CD14-positive monocyte (primary cell): ENCODE results near the gene MAP3K20. TPM values are rescaled to one million over a fixed set of nuclear protein-coding genes. Genes with fewer than 3 reads are reported as not detected.
"Not testable (repeated sequence)": the region's sequence is repeated elsewhere in the genome, so short reads cannot be mapped to it uniquely, and the experiment has no call there.

ENCODE experiments used
- DNase-seq, 3 donors: peaks; one replicate each; pipeline ENCODE4 v3.0.0-alpha.2; 2011 to 2022
- H2AFZ ChIP-seq: 2 replicates; pipeline ENCODE4 v1.6.0; 2012; ENCODE audit warnings: mild to moderate bottlenecking, low read depth, low read length, inconsistent platforms; ENCODE audit not compliant: insufficient read depth, poor library complexity, severe bottlenecking
- H3K27ac ChIP-seq, 2 donors: 1 replicate in 1 of 2; 2 replicates in 1 of 2; pipeline ENCODE4 v1.5.1; 2012 to 2013; ENCODE audit warnings: low read length in 2 of 2, control low read depth in 1 of 2, inconsistent platforms in 1 of 2, low read depth in 1 of 2, mild to moderate bottlenecking in 1 of 2
- H3K27me3 ChIP-seq, 2 donors: one replicate each; pipeline versions ENCODE4 v1.6.0 to v1.6.1; 2011 to 2013; ENCODE audit warnings: low read length in 2 of 2; ENCODE audit not compliant: control insufficient read depth in 2 of 2, insufficient read depth in 2 of 2
- H3K36me3 ChIP-seq, 2 donors: replicated peaks in 1 of 2; 1 replicate in 1 of 2; 2 replicates in 1 of 2; pipeline versions ENCODE4 v1.5.1 to v1.6.1; 2012 to 2013; ENCODE audit warnings: low read length in 2 of 2, control low read depth in 1 of 2, inconsistent platforms in 1 of 2, mild to moderate bottlenecking in 1 of 2; ENCODE audit not compliant: insufficient read depth in 2 of 2, control insufficient read depth in 1 of 2
- H3K4me1 ChIP-seq, 2 donors: 1 replicate in 1 of 2; 2 replicates in 1 of 2; pipeline versions ENCODE4 v1.5.1 to v1.6.1; 2012 to 2013; ENCODE audit warnings: low read length in 2 of 2, control low read depth in 1 of 2, inconsistent platforms in 1 of 2, mild to moderate bottlenecking in 1 of 2, moderate library complexity in 1 of 2; ENCODE audit not compliant: insufficient read depth in 2 of 2, control insufficient read depth in 1 of 2
- H3K4me2 ChIP-seq: replicated peaks from 2 replicates; pipeline ENCODE3; 2012; ENCODE audit warnings: low read length, moderate library complexity, mild to moderate bottlenecking; ENCODE audit not compliant: poor library complexity, severe bottlenecking; ENCODE audit errors: extremely low read depth
- H3K4me3 ChIP-seq, 3 experiments: fragments of 200-600 bp in 1 of 3; sonication (generic) in 1 of 3; replicated peaks in 1 of 3; 1 replicate in 2 of 3; 2 replicates in 1 of 3; pipeline ENCODE4 v1.5.1; 2011 to 2013; ENCODE audit warnings: low read length in 3 of 3, mild to moderate bottlenecking in 3 of 3, control low read depth in 2 of 3, low read depth in 2 of 3, inconsistent platforms in 1 of 3, moderate library complexity in 1 of 3
- H3K79me2 ChIP-seq: 2 replicates; pipeline ENCODE4 v1.6.0; 2012; ENCODE audit warnings: mild to moderate bottlenecking, control low read depth, inconsistent platforms, low read length, moderate library complexity; ENCODE audit not compliant: insufficient read depth
- H3K9ac ChIP-seq: 2 replicates; pipeline ENCODE4 v1.6.0; 2017; ENCODE audit warnings: low read length, mild to moderate bottlenecking; ENCODE audit not compliant: insufficient read depth, poor library complexity, severe bottlenecking
- H3K9me3 ChIP-seq, 2 donors: replicated peaks in 1 of 2; 1 replicate in 1 of 2; 2 replicates in 1 of 2; pipeline versions ENCODE4 v1.5.1 to v1.6.1; 2012 to 2013; ENCODE audit warnings: low read length in 2 of 2, control low read depth in 1 of 2; ENCODE audit not compliant: control insufficient read depth in 1 of 2, insufficient read depth in 1 of 2
- H4K20me1 ChIP-seq: 2 replicates; pipeline ENCODE4 v1.6.0; 2012; ENCODE audit warnings: mild to moderate bottlenecking, low read length, control low read depth, moderate library complexity; ENCODE audit not compliant: insufficient read depth
- H3K27ac Mint-ChIP-seq, 7 donors: one replicate each; pipeline ENCODE4 v1.8.0; 2020; ENCODE audit warnings: mild to moderate bottlenecking in 7 of 7, mixed read lengths in 7 of 7, moderate library complexity in 6 of 7, inconsistent platforms in 2 of 7
- H3K27me3 Mint-ChIP-seq, 3 donors: one replicate each; pipeline ENCODE4 v1.8.0; 2021 to 2022; ENCODE audit warnings: low read depth in 3 of 3, mild to moderate bottlenecking in 3 of 3, mixed read lengths in 3 of 3, moderate library complexity in 3 of 3, inconsistent platforms in 1 of 3
- H3K36me3 Mint-ChIP-seq, 2 donors: one replicate each; pipeline ENCODE4 v1.8.0; 2020; ENCODE audit warnings: mixed read lengths in 2 of 2, inconsistent platforms in 1 of 2, mild to moderate bottlenecking in 1 of 2
- H3K4me1 Mint-ChIP-seq: one replicate; pipeline ENCODE4 v1.8.0; 2020; ENCODE audit warnings: mild to moderate bottlenecking, mixed read lengths
- H3K4me3 Mint-ChIP-seq, 2 donors: one replicate each; pipeline ENCODE4 v1.8.0; 2020; ENCODE audit warnings: mild to moderate bottlenecking in 2 of 2, mixed read lengths in 2 of 2, moderate library complexity in 1 of 2
- H3K9me3 Mint-ChIP-seq, 7 donors: one replicate each; pipeline ENCODE4 v1.8.0; 2020 to 2022; ENCODE audit warnings: mixed read lengths in 7 of 7, mild to moderate bottlenecking in 6 of 7, moderate library complexity in 6 of 7, inconsistent platforms in 2 of 7
- WGBS: methylation state at CpG from one replicate; pipeline ENCODE4 v1.1.5; 2013; ENCODE audit warnings: missing lambda C conversion rate; ENCODE audit not compliant: insufficient coverage; 5-methylcytosine and 5-hydroxymethylcytosine counted together
- intact Hi-C, 2 donors: fragments of 100-400 bp; cut with micrococcal nuclease; formaldehyde crosslinking; loops; one replicate each; pipeline versions ENCODE4 v1.15.0 to v1.15.1; 2023
- polyA plus RNA-seq, 3 donors: library from polyadenylated mRNA; depleted of rRNA in 1 of 3; unstranded in 2 of 3; stranded (reverse) in 1 of 3; fragments of 300-500 nt in 2 of 3; fragments of >200 nt in 1 of 3; fragmentation: Illumina TruSeq in 2 of 3; gene quantifications; 1 replicate in 2 of 3; 2 replicates in 1 of 3; pipeline ENCODE4 v1.2.3, GENCODE V29; 2012 to 2021
- TF ChIP-seq, protein P1 (sequence below): fragments of 200-600 bp; IDR thresholded peaks from one replicate; pipeline ENCODE4 v1.8.0; 2022; ENCODE audit warnings: antibody characterized with exemption, mild to moderate bottlenecking

Gene MAP3K20
- polyA plus RNA-seq, 3 donors, result 14.3 to 30.7 (median 21.6) TPM

DNA sequence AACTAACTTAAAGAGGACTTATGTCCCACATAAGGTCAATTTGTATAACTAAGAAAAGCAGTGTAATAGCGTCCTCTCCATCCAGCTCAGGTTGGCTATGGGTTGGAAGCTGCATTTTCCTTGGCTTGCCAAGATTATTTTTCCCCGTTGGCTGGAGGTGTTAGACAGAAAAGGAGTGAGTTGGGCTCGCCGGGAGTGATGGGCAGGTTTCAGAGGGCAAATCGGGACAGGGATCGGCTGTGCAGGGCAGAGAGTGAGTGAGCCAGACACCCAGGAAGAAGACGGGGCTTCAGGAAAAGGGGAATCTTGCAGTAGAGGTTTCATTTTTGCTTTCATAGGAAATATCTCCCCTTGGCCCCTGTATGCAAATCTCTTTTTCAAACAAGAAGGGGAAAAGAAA is 41.5 kb upstream of the MAP3K20 start:
- H3K27me3 ChIP-seq, result no peaks in the 10 kb centered on the region
- H3K27me3 Mint-ChIP-seq, result peaks cover 0 to 2% (median 0%) of the 10 kb centered on the region in 3 donors
- WGBS, result 81% methylated on average over 7 of the region's 7 CpGs
- DNase-seq, result no peak
- H3K36me3 ChIP-seq, result no peaks in the 10 kb centered on the region
- H3K27ac ChIP-seq, result no peak overlapping the region
- H3K9me3 Mint-ChIP-seq, result no peaks in the 10 kb centered on the region
- H3K79me2 ChIP-seq, result no peaks in the 10 kb centered on the region
- H3K4me1 ChIP-seq, result no peaks in the 10 kb centered on the region
- TF ChIP-seq, protein P1, sequence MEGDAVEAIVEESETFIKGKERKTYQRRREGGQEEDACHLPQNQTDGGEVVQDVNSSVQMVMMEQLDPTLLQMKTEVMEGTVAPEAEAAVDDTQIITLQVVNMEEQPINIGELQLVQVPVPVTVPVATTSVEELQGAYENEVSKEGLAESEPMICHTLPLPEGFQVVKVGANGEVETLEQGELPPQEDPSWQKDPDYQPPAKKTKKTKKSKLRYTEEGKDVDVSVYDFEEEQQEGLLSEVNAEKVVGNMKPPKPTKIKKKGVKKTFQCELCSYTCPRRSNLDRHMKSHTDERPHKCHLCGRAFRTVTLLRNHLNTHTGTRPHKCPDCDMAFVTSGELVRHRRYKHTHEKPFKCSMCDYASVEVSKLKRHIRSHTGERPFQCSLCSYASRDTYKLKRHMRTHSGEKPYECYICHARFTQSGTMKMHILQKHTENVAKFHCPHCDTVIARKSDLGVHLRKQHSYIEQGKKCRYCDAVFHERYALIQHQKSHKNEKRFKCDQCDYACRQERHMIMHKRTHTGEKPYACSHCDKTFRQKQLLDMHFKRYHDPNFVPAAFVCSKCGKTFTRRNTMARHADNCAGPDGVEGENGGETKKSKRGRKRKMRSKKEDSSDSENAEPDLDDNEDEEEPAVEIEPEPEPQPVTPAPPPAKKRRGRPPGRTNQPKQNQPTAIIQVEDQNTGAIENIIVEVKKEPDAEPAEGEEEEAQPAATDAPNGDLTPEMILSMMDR, result no peak
- no peaks in the 10 kb centered on the region for H3K36me3 Mint-ChIP-seq
- intact Hi-C loops, result loop anchor here in 1 of 2 donors (5.0 kb wide), 1 partner anchor 43 kb away; the partner anchor contains the start of gene MAP3K20
- H3K4me3 Mint-ChIP-seq, result no peak overlapping the region
- no peak overlapping the region for H3K4me3 ChIP-seq
- no peak overlapping the region for H2AFZ ChIP-seq
- H3K9me3 ChIP-seq, result no peaks in the 10 kb centered on the region
- no peak overlapping the region for H3K4me2 ChIP-seq
- H3K4me1 Mint-ChIP-seq, result peaks cover 2% of the 10 kb centered on the region
- no peak overlapping the region for H3K9ac ChIP-seq
- no peaks in the 10 kb centered on the region for H4K20me1 ChIP-seq
- no peak overlapping the region for H3K27ac Mint-ChIP-seq

DNA sequence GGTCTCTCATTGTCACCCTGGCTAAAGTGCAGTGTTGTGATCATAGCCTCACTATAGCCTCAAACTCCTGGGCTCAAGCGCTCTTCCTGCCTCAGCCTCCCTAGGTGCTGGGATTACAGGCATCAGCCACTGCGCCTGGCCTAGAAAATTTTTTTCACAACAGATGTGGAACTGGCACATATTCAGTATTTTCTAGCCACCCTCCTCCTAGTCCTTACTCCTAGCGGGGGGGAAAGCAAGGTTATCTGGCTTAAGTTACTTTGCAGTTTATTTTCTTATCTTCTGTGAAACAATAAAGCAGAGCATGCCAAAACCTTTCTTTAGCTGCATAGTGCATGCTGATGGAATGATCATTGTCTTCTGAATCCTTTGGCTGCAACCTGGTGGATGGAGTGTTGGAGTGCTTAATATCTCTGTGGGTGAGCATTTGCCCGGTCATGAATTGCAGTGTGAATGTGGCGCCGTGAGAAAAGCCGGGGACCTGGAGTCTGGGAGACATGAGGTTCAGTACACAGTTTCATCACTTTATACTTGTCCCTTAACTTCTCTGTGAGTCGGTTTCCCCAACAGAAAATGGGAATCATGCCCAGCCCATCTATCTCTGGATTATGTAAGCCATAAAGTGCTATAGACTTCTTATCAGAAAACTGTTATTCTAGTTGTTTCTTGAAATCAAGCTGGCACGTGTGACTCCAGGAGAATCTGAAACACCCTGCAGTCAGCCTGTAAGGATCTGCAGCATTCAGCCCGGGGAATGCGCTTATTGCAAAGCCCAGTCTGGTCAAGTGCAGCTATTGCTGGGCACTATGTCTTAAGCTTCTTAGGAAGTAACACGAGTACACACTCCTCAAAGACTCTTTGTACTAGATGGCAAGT is 38.2 kb upstream of the MAP3K20 start:
- Mint-ChIP-seq H3K27me3 (peaks cover 0 to 2% (median under 1%) of the 10 kb centered on the region in 3 donors), H3K4me1 (peaks cover 2% of the 10 kb centered on the region), H3K36me3 (no peaks in the 10 kb centered on the region), H3K9me3 (no peaks in the 10 kb centered on the region), H3K4me3 (no peak overlapping the region), H3K27ac (peak overlapping the region in 1 of 7 donors; percentile 67)
- 95% methylated on average over 5 of the region's 12 CpGs for WGBS
- H3K27ac ChIP-seq, result no peak overlapping the region
- no peaks in the 10 kb centered on the region for H3K79me2 ChIP-seq
- no peaks in the 10 kb centered on the region for H3K27me3 ChIP-seq
- no peak for DNase-seq
- H3K4me1 ChIP-seq, result no peaks in the 10 kb centered on the region
- no peaks in the 10 kb centered on the region for H3K9me3 ChIP-seq
- no peak overlapping the region for H3K9ac ChIP-seq
- TF ChIP-seq, protein P1, result no peak
- H3K4me3 ChIP-seq, result no peak overlapping the region
- H3K4me2 ChIP-seq, result no peak overlapping the region
- intact Hi-C loops, result no loop called here
- no peak overlapping the region for H2AFZ ChIP-seq
- no peaks in the 10 kb centered on the region for H3K36me3 ChIP-seq
- no peaks in the 10 kb centered on the region for H4K20me1 ChIP-seq

DNA sequence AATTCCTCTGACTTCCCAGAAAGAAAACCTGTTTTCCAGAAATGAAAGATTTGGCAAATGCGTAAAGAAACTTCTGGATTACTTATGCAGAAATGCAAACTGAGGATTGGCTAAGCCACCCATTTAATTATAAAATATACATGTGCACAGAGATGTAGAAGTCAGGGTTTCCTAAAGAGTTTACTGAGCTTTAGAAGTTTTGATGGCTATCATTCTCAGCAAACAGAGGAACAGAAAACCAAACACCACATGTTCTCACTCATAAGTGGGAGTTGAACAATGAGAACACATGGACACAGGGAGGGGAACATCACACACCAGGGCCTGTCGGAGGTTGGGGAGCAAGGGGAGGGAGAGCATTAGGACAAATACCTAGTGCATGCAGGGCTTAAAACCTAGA is 37.4 kb upstream of the MAP3K20 start:
- DNase-seq, H3K4me2 ChIP-seq, H3K4me1 ChIP-seq, H3K27me3 ChIP-seq, H2AFZ ChIP-seq, H3K79me2 ChIP-seq, H3K27ac ChIP-seq, intact Hi-C loops, H3K9me3 ChIP-seq, H3K4me3 ChIP-seq, H3K36me3 ChIP-seq, H3K9me3 Mint-ChIP-seq, H3K4me3 Mint-ChIP-seq, H3K9ac ChIP-seq, H3K4me1 Mint-ChIP-seq, H3K27me3 Mint-ChIP-seq, H4K20me1 ChIP-seq, H3K36me3 Mint-ChIP-seq: not testable (repeated sequence)
- H3K27ac Mint-ChIP-seq, result peak overlapping the region in 2 of 7 donors; percentile 31 to 79
- no CpG with 5 or more reads among the region's 2 CpGs for WGBS
